Endothelial cell of umbilical vein (primary cell): ENCODE data around the gene RNASE8. TPM values are rescaled to one million over a fixed set of nuclear protein-coding genes. Genes with fewer than 3 reads are reported as not detected.

Experiments used
- BruUV-seq: library from RNA; stranded (reverse); fragments of 400-500 nt; replicated peaks from 2 replicates; lab custom pipeline; 2021; lab: Mats Ljungman, UMichigan
- CTCF ChIA-PET: fragments of 300-600, 350-600 bp; sonication (Branson Sonifier 250); formaldehyde crosslinking; loops from one replicate; lab custom pipeline; 2021; ENCODE audit warnings: antibody characterized with exemption, inconsistent platforms; lab: Charles Lee
- POLR2A ChIA-PET: fragments of 300-600, 350-600 bp; sonication (Branson Sonifier 250); formaldehyde crosslinking; loops from one replicate; lab custom pipeline; 2021; ENCODE audit warnings: antibody characterized with exemption, inconsistent platforms; lab: Charles Lee
- DNase-seq: peaks from one replicate; pipeline ENCODE4 v3.0.0-alpha.2; 2011; ENCODE audit warnings: low read depth, low spot score
- FAIRE-seq: peaks from 2 replicates; lab custom pipeline; 2011; peaks lifted over from hg19 to GRCh38; lab: Jason Lieb, UNC
- H2AFZ ChIP-seq: 2 replicates; pipeline ENCODE4 v1.6.0; 2012; ENCODE audit warnings: low read depth, low read length, control low read depth, inconsistent platforms
- H3K27ac ChIP-seq: 2 replicates; pipeline ENCODE4 v1.5.1; 2011; ENCODE audit warnings: low read depth, mild to moderate bottlenecking, control low read depth, low read length, moderate library complexity; ENCODE audit not compliant: insufficient read depth
- H3K27me3 ChIP-seq, 2 experiments: 2 replicates each; pipeline versions ENCODE4 v1.6.0 to v1.6.1; 2011; ENCODE audit warnings: low read length in 2 of 2, mixed read lengths in 1 of 2; ENCODE audit not compliant: control insufficient read depth in 2 of 2, insufficient read depth in 2 of 2
- H3K36me3 ChIP-seq, 2 experiments: 2 replicates in 1 of 2; 3 replicates in 1 of 2; pipeline ENCODE4 v1.5.1; 2011; ENCODE audit warnings: low read length in 2 of 2, mild to moderate bottlenecking in 1 of 2, moderate library complexity in 1 of 2; ENCODE audit not compliant: control insufficient read depth in 2 of 2, insufficient read depth in 2 of 2; ENCODE audit errors: extremely low read depth in 1 of 2
- H3K4me1 ChIP-seq: 3 replicates; pipeline ENCODE4 v1.5.1; 2011; ENCODE audit warnings: mild to moderate bottlenecking, low read length; ENCODE audit not compliant: control insufficient read depth, insufficient read depth; ENCODE audit errors: extremely low read depth
- H3K4me2 ChIP-seq: 2 replicates; pipeline ENCODE4 v1.6.1; 2011; ENCODE audit warnings: low read length, control low read depth, mixed read lengths; ENCODE audit not compliant: insufficient read depth
- H3K4me3 ChIP-seq, 3 experiments: fragments of 200-600 bp in 1 of 3; sonication (generic), shearing (Covaris generic) in 1 of 3; replicated peaks in 1 of 3; 2 replicates each; pipeline ENCODE4 v1.5.1; 2011 to 2016; ENCODE audit warnings: control low read depth in 3 of 3, low read length in 3 of 3, mild to moderate bottlenecking in 2 of 3, inconsistent platforms in 1 of 3, low read depth in 1 of 3, moderate library complexity in 1 of 3; ENCODE audit not compliant: insufficient read depth in 1 of 3
- H3K79me2 ChIP-seq: 2 replicates; pipeline ENCODE4 v1.6.0; 2012; ENCODE audit warnings: low read length, inconsistent platforms; ENCODE audit not compliant: control insufficient read depth, insufficient read depth
- H3K9ac ChIP-seq: replicated peaks from 2 replicates; pipeline ENCODE3; 2011; ENCODE audit warnings: low read length, control low read depth; ENCODE audit not compliant: insufficient read depth; ENCODE audit errors: extremely low read depth
- H3K9me1 ChIP-seq: replicated peaks from 3 replicates; pipeline ENCODE4 v1.6.0; 2011; ENCODE audit warnings: mild to moderate bottlenecking, low read length; ENCODE audit not compliant: control insufficient read depth, insufficient read depth; ENCODE audit errors: extremely low read depth
- H3K9me3 ChIP-seq: replicated peaks from 2 replicates; pipeline ENCODE4 v1.5.1; 2012; ENCODE audit warnings: low read length, inconsistent platforms; ENCODE audit not compliant: control insufficient read depth, insufficient read depth
- H4K20me1 ChIP-seq: replicated peaks from 2 replicates; pipeline ENCODE3; 2011; ENCODE audit warnings: mild to moderate bottlenecking, low read length; ENCODE audit not compliant: control insufficient read depth, insufficient read depth; ENCODE audit errors: extremely low read depth
- FOS ChIP-seq: IDR thresholded peaks from 2 replicates; pipeline ENCODE4 v1.6.1; 2011; ENCODE audit warnings: mild to moderate bottlenecking, low read length, moderate library complexity, borderline replicate concordance; ENCODE audit not compliant: insufficient read depth
- GATA2 ChIP-seq: IDR thresholded peaks from 2 replicates; pipeline ENCODE4 v1.7.0; 2011; ENCODE audit warnings: low read depth, mild to moderate bottlenecking, moderate library complexity, mixed read lengths, low read length; ENCODE audit not compliant: insufficient read length, insufficient read depth
- JUN ChIP-seq: IDR thresholded peaks from 2 replicates; pipeline ENCODE4 v1.6.1; 2011; ENCODE audit warnings: borderline replicate concordance, low read depth; ENCODE audit not compliant: insufficient read length, insufficient read depth
- POLR2AphosphoS5 ChIP-seq: IDR thresholded peaks from 2 replicates; pipeline ENCODE4 v1.6.1; 2012; ENCODE audit warnings: low read depth, mild to moderate bottlenecking, control low read depth, low read length, moderate library complexity; ENCODE audit not compliant: insufficient read depth
- dilution Hi-C: fragments of 300-500 bp; cut with MboI; formaldehyde crosslinking; loops from one replicate; pipeline ENCODE4 v1.15.0; 2019; ENCODE audit warnings: low sequenced_read_pairs; ENCODE audit not compliant: extremely low pct_ligation_motif_present
- intact Hi-C: fragments of 100-400 bp; cut with micrococcal nuclease; formaldehyde crosslinking; loops from one replicate; pipeline ENCODE4 v1.10.0; 2022
- polyA plus RNA-seq, 4 experiments: library from polyadenylated mRNA; depleted of rRNA in 3 of 4; stranded (reverse) in 3 of 4; unstranded in 1 of 4; fragments of >200 nt; gene quantifications; 2 replicates each; pipeline versions ENCODE4 v1.2.1 to v1.2.3, GENCODE V29; 2011 to 2012; ENCODE audit warnings: missing spikeins in 1 of 4
- total RNA-seq: library from RNA; stranded (reverse); gene quantifications from 2 replicates; pipeline ENCODE4 v1.2.3, GENCODE V29; 2021
- TF ChIP-seq, protein P1 (sequence below), 2 donors: IDR thresholded peaks; 1 replicate in 1 of 2; 2 replicates in 1 of 2; pipeline ENCODE4 v1.5.1; 2011; ENCODE audit warnings: low read length in 2 of 2, mild to moderate bottlenecking in 2 of 2, moderate library complexity in 2 of 2, control low read depth in 1 of 2, inconsistent platforms in 1 of 2, low read depth in 1 of 2; ENCODE audit not compliant: insufficient read depth in 1 of 2; ENCODE audit errors: extremely low read depth in 1 of 2

Gene RNASE8
- total and polyA plus RNA-seq, 2 donors (not counting 3 experiments of a cell fraction or from before 2014, with no cell fraction given) = not detected

DNA sequence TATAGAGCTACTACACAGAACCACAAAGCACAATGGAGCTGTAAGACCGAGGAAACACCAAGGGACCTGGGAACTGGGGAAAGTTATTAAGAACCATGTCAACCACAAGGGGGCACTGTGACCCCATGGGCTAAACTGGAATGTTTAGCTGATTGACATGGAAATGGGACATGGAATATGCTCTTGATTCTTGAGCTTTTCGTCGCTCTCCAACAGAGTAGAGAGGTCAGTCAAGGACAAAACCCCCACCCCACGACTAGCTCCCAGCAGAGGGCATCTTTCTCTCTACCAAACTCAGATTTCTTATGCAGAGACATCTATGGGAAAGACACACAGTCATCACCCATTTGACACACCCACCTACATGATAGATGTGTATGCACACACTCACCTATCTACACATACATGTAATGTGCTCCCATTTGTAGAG is 42.8 kb upstream of the RNASE8 start:
- H3K4me1 ChIP-seq = no peaks in the 10 kb centered on the region
- intact Hi-C loops (loop anchor here (1.0 kb wide), 4 partner anchors 26 to 90 kb away; no protein-coding TSS in a partner anchor), dilution Hi-C loops (no loop called here)
- FAIRE-seq (peak; percentile 97), DNase-seq (peak; percentile 83)
- no TSS peak for BruUV-seq
- no peak overlapping the region for H2AFZ ChIP-seq
- TF ChIP-seq GATA2 = no peak
- TF ChIP-seq, protein P1, sequence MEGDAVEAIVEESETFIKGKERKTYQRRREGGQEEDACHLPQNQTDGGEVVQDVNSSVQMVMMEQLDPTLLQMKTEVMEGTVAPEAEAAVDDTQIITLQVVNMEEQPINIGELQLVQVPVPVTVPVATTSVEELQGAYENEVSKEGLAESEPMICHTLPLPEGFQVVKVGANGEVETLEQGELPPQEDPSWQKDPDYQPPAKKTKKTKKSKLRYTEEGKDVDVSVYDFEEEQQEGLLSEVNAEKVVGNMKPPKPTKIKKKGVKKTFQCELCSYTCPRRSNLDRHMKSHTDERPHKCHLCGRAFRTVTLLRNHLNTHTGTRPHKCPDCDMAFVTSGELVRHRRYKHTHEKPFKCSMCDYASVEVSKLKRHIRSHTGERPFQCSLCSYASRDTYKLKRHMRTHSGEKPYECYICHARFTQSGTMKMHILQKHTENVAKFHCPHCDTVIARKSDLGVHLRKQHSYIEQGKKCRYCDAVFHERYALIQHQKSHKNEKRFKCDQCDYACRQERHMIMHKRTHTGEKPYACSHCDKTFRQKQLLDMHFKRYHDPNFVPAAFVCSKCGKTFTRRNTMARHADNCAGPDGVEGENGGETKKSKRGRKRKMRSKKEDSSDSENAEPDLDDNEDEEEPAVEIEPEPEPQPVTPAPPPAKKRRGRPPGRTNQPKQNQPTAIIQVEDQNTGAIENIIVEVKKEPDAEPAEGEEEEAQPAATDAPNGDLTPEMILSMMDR (IDR thresholded peaks at IDR 0.05; ENCODE audit: extremely low read depth in 1 of 2, insufficient read depth in 1 of 2, low read depth in 1 of 2, low read length in 2 of 2) = peak; percentile 77 to 78
- no peaks in the 10 kb centered on the region for H3K36me3 ChIP-seq
- no peaks in the 10 kb centered on the region for H3K9me3 ChIP-seq
- no peak overlapping the region for H3K27ac ChIP-seq
- no peak overlapping the region for H3K4me3 ChIP-seq
- ChIA-PET POLR2A (interaction anchor here (1.0 kb wide), 1 partner anchor 90 kb away, joined by 3 read pairs; no protein-coding TSS in a partner anchor), CTCF (interaction anchor here (0.6 to 7.4 kb wide), 51 partner anchors 9 to 542 kb away, joined by 3 to 310 read pairs (median 6); partner anchors contain the start of genes ARHGEF40, NDRG2, RNASE13 and RNASE7)
- H3K79me2 ChIP-seq = no peaks in the 10 kb centered on the region
- no peaks in the 10 kb centered on the region for H3K9me1 ChIP-seq
- no peak overlapping the region for H3K4me2 ChIP-seq
- no peak overlapping the region for H3K9ac ChIP-seq
- H3K27me3 ChIP-seq = peaks cover 19 to 23% of the 10 kb centered on the region in 2 experiments
- no peaks in the 10 kb centered on the region for H4K20me1 ChIP-seq

DNA sequence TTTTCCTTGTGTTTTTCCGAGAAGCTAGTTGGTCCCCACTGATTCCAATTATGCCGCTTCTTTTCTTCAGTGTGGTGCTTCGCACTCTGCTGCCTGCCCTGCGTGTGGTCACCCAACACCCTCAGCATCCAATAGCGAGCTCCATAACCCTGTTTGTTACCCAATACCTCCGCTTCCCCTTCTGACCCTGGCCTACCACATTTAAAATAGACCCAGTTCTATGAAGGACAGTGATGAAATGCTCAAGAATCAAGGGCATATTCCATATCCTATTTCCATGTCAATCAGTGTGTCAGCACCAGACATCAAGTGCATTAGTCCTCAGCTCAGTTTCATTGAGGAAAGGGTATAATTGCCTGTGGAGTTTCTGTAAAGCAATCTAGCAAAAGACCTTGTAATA is 42.3 kb upstream of the RNASE8 start:
- Histone ChIP-seq H3K9ac (no peak overlapping the region), H3K4me3 (no peak overlapping the region), H3K27me3 (peaks cover 19 to 23% of the 10 kb centered on the region in 2 experiments), H3K9me3 (no peaks in the 10 kb centered on the region), H3K79me2 (no peaks in the 10 kb centered on the region), H2AFZ (no peak overlapping the region), H3K9me1 (no peaks in the 10 kb centered on the region), H3K36me3 (no peaks in the 10 kb centered on the region), H3K27ac (no peak overlapping the region), H3K4me2 (no peak overlapping the region), H3K4me1 (no peaks in the 10 kb centered on the region), H4K20me1 (no peaks in the 10 kb centered on the region)
- no TSS peak for BruUV-seq
- dilution Hi-C loops (no loop called here), intact Hi-C loops (no loop called here)
- ChIA-PET CTCF (interaction anchor here (0.6 to 7.4 kb wide), 49 partner anchors 9 to 542 kb away, joined by 3 to 310 read pairs (median 6); partner anchors contain the start of genes ARHGEF40, NDRG2, RNASE13 and RNASE7), POLR2A (interaction anchor here (1.0 kb wide), 1 partner anchor 90 kb away, joined by 3 read pairs; no protein-coding TSS in a partner anchor)
- DNase-seq = no peak
- no peak for FAIRE-seq
- TF ChIP-seq JUN (no peak), FOS (no peak), POLR2AphosphoS5 (no peak), GATA2 (no peak)
- TF ChIP-seq, protein P1 (IDR thresholded peaks at IDR 0.05; ENCODE audit: extremely low read depth in 1 of 2, insufficient read depth in 1 of 2, low read depth in 1 of 2, low read length in 2 of 2) = no peak
